Rectal smooth muscle tissue (tissue), 1 donor: ENCODE measurements around the gene SLC17A8.

ENCODE experiments used
- H3K27ac ChIP-seq: one replicate; pipeline ENCODE4 v1.7.0; 2013; ENCODE audit warnings: low read depth, low read length, inconsistent platforms
- H3K27me3 ChIP-seq: one replicate; pipeline ENCODE4 v1.7.0; 2013; ENCODE audit warnings: low read length; ENCODE audit not compliant: control insufficient read depth, insufficient read depth
- H3K36me3 ChIP-seq: one replicate; pipeline ENCODE4 v1.7.0; 2013; ENCODE audit warnings: low read length; ENCODE audit not compliant: control insufficient read depth, insufficient read depth
- H3K4me1 ChIP-seq: one replicate; pipeline ENCODE4 v1.7.0; 2013; ENCODE audit warnings: low read length; ENCODE audit not compliant: control insufficient read depth, insufficient read depth
- H3K4me3 ChIP-seq: one replicate; pipeline ENCODE4 v1.7.0; 2013; ENCODE audit warnings: low read length
- H3K9ac ChIP-seq: one replicate; pipeline ENCODE4 v1.7.0; 2013; ENCODE audit warnings: low read length

The SLC17A8 gene

DNA sequence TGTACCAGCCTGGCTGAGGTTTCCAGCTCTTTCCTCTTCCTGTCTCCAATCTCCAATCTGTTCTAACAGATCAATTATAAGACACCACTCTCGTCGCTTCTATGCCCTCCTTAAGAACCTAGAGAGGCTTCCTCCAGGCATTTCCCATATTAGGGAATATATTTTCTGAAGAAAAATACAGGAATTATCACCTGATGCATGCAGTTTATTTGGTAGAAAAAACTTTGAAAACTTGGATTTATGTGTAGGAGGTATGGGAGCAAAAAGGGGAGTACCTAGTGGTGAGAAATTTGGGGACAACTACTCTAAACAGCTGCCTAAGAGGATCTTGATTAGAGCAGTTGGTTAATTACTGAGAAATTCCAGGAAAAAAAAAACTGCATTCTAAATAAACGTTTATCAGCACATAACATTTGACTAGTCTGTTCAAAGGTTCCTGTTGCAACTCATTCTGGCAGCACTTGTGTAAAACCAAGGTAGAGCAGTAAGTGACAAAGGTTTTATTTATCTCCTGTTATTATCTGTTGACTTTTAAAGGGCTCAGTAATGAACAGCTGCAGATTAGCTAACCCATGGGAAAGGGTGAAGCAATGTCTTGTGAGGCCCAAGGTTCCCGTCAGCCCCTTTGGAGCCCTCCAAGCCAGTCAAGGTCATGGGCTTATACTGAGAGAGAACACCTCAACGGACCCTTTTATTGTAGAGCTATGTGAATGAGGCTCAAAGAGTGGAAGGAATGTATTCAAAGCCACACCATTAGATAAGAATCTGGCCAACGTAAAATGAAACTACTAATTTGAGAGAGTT, 80.4 kb downstream of the SLC17A8 start:
- Histone ChIP-seq H3K36me3 (no peaks in the 10 kb centered on the region), H3K27ac (no peak overlapping the region), H3K9ac (no peak overlapping the region), H3K4me3 (no peak overlapping the region), H3K4me1 (no peaks in the 10 kb centered on the region), H3K27me3 (no peaks in the 10 kb centered on the region)

DNA sequence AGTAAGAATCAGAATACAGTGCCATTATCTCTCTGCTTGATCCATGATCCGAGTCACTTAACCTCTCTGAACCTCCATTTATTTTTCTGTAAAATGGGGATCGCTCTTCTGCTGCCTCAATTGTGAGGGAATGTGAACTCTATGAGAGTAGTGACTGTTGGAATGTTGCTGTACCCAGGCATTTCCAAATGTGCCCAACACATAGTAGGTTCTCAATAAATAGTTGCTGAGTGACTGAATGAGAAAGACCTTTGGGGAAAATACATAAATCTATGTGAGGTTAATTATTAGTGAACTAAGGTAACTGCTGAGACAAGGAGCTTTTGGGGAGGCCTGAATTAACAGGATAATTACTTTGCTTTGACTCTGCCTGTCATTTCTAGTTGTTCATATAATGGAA, 82.9 kb downstream of the SLC17A8 start:
- no peaks in the 10 kb centered on the region for H3K27me3 ChIP-seq
- no peaks in the 10 kb centered on the region for H3K36me3 ChIP-seq
- no peak overlapping the region for H3K4me3 ChIP-seq
- H3K9ac ChIP-seq, result no peak overlapping the region
- H3K27ac ChIP-seq, result no peak overlapping the region
- no peaks in the 10 kb centered on the region for H3K4me1 ChIP-seq

DNA sequence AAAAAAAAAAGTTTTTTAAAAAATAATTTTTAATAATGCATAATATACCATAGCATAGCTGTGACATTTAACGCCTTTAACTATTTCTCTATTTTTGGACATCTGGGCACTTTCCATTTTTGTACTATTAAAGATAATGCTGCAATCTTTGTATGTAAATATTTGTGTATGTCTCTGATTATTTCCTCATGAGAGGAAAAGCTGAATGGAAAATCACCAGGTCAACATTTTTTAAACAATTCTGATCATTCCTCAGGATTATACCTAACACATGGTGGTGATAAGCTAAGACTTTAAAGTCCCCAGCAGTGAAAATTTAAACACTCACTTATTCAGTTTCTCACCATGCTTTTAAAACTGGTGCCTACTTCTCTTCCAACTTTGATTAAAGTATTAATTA, 85.5 kb downstream of the SLC17A8 start:
- no peaks in the 10 kb centered on the region for H3K27me3 ChIP-seq
- H3K4me3 ChIP-seq, result no peak overlapping the region
- H3K9ac ChIP-seq, result no peak overlapping the region
- no peak overlapping the region for H3K27ac ChIP-seq
- no peaks in the 10 kb centered on the region for H3K36me3 ChIP-seq
- H3K4me1 ChIP-seq, result no peaks in the 10 kb centered on the region

DNA sequence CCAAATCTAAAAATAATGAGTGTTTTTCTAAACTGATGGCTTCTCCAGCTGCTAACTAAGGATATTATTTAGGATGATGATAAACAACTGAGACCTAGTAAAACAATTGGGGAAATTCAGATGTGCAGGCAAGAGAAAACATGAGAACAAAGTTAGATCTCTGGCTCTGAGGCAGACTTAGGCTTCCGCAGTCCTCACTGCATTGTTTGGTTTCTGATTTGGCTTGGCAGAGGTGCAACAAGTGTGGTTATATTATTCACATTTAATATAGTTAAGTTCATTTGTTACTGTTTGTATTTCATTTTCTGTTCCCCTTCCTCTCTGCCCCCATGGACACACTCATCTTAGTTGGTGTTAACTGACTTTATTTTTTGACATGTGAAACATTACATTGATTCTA, 86.6 kb downstream of the SLC17A8 start:
- H3K4me1 ChIP-seq, result no peaks in the 10 kb centered on the region
- H3K4me3 ChIP-seq, result no peak overlapping the region
- no peak overlapping the region for H3K27ac ChIP-seq
- H3K36me3 ChIP-seq, result no peaks in the 10 kb centered on the region
- H3K9ac ChIP-seq, result no peak overlapping the region
- H3K27me3 ChIP-seq, result no peaks in the 10 kb centered on the region

DNA sequence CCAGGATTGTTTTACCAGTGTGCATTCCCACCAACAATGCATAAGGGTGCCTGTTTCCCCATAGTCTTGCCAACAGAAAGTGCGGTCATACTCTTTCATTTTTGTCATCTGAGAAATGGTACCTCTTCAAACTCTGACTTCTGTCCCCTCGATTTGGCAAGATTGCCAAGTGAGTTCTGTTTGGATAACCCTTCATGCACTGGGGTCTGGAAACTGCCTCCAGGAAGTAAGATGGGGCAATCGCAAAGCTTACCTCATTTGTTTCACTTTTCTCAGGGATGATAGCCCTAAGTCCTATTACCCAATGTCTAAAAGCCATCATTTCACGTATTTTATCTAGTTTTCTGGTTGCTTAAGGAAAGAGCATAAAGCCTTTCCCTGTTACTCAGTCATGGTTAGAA, 88.2 kb downstream of the SLC17A8 start:
- Histone ChIP-seq H3K9ac (no peak overlapping the region), H3K4me1 (peaks cover 2% of the 10 kb centered on the region), H3K27ac (no peak overlapping the region), H3K27me3 (no peaks in the 10 kb centered on the region), H3K4me3 (no peak overlapping the region), H3K36me3 (no peaks in the 10 kb centered on the region)

DNA sequence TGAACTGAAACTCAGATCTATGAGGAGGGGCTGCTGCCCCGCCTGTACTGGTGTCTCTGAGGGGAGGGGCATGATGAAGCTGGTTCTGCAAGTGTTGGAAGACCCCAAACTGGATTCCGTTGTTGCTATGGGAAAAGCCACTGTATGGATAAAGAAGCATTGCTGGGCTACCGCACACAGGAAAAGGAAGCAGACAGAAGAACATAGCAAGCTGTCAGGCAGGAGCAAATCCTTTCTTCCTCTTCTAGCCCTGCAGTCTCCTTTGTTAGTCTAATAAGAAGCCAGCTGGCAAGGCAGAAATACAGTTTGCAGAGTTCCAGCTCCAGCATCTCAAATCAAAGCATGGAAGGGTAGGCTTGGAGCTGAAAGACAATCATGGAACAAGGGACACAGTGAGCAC, 90.5 kb downstream of the SLC17A8 start:
- no peaks in the 10 kb centered on the region for H3K36me3 ChIP-seq
- no peaks in the 10 kb centered on the region for H3K27me3 ChIP-seq
- no peak overlapping the region for H3K4me3 ChIP-seq
- H3K4me1 ChIP-seq, result peaks cover 2% of the 10 kb centered on the region
- H3K27ac ChIP-seq, result no peak overlapping the region
- H3K9ac ChIP-seq, result no peak overlapping the region

DNA sequence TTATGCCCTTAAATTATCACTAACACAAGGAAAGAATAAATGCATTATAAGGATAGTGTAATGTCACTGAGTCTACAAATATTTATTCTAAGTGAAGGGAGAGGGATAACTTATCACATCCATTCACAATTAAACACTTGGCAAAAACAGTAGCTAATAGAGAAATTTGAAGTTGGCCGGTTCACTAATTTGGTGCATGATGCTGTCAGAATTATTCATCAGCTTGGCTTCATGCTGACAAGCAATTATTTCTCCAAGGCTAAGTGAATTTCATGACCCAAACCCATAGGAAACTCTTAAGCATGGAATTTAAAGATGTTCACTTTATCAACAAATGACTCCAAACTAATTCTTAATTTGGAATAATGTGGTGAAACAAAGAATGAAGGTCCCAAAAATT, 91.8 kb downstream of the SLC17A8 start:
- H3K27me3 ChIP-seq, result no peaks in the 10 kb centered on the region
- H3K9ac ChIP-seq, result no peak overlapping the region

DNA sequence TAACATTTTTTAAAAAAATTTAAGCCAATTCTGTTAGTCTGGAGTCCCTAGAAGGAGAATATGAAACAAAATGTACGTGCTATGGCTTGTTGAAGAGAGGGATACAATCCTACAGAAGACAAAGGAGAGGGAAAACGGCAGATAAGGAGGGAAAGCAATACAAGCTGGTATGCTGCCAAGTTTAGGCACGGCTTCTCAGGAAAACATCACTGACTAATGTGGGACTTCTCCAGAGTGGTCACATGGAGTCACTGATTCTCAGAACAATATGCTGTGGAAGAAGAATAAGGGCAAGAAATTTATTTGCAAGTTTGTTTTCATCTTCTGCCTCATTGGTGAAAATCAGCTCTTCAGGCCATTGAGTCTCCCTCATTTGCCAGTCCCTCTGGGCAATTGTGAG, 93.9 kb downstream of the SLC17A8 start:
- Histone ChIP-seq H3K27me3 (no peaks in the 10 kb centered on the region), H3K9ac (no peak overlapping the region), H3K4me1 (peaks cover 8% of the 10 kb centered on the region), H3K4me3 (no peak overlapping the region), H3K36me3 (no peaks in the 10 kb centered on the region), H3K27ac (no peak overlapping the region)

More for the DNA sequence above, 91.8 kb downstream of the SLC17A8 start:
- Histone ChIP-seq H3K4me1 (peaks cover 6% of the 10 kb centered on the region), H3K36me3 (no peaks in the 10 kb centered on the region), H3K27ac (no peak overlapping the region), H3K4me3 (no peak overlapping the region)

DNA sequence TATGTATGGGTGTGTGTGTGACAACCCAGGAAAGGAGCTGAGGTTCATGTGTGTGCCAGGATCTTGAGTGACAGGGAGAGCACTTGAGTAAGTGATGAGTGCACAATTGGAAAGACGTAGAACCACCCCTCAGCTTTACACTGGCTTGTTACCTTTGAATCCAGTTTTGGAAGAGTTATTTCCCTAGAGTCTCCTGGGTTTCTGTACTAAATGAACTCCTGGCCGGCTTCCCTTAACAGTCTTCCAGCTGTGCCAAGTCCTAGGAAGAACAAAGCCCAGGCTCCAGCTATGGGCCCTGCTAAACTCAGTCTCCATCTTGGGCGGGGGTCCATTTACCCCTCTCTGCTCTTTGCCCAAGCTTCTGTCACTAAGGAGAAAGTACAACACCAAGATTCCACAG, 97.1 kb downstream of the SLC17A8 start:
- Histone ChIP-seq H3K9ac (no peak overlapping the region), H3K4me1 (peaks cover 6% of the 10 kb centered on the region), H3K27ac (no peak overlapping the region), H3K27me3 (no peaks in the 10 kb centered on the region), H3K4me3 (no peak overlapping the region), H3K36me3 (no peaks in the 10 kb centered on the region)

DNA sequence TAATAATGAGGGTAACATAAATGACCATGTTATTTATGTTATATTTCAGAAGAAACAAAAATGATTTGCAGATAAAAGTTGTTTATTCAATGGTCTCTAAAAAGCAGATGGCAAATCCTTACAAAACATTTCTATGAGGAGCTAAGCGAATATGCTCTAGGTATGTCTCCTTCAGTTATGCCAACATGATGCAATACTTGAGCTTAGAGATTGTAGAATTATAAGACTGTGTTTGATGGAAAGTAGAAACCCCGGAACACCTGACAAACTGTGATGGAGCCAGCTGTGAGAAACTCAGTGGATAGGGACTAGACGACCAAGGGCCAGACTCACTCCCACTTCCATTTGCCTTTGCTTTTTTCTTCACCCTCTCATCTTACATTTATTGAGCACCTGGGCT, 99.0 kb downstream of the SLC17A8 start:
- Histone ChIP-seq H3K36me3 (no peaks in the 10 kb centered on the region), H3K9ac (no peak overlapping the region), H3K4me3 (no peak overlapping the region), H3K4me1 (peaks cover 9% of the 10 kb centered on the region), H3K27ac (no peak overlapping the region), H3K27me3 (no peaks in the 10 kb centered on the region)

DNA sequence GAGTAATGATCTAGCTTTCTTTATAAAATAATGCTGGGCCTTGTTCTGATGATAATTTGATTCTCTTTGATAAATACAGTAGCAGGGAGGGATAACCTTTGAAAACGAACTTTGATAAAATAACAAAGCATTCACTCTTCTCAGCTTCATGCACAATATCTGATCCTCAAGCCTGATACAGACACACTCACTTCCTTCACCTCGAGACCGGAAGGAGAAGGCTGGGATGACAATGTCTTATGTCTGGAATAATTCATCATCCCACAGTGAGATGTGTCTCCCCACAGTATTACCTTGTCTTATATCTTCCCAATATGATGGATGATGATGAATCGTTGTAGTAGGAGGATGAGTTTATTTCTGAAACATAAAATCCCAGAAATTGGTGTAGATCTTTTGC, 101.3 kb downstream of the SLC17A8 start:
- no peak overlapping the region for H3K27ac ChIP-seq
- H3K36me3 ChIP-seq, result no peaks in the 10 kb centered on the region
- no peaks in the 10 kb centered on the region for H3K27me3 ChIP-seq
- H3K4me3 ChIP-seq, result no peak overlapping the region
- peaks cover 12% of the 10 kb centered on the region for H3K4me1 ChIP-seq
- H3K9ac ChIP-seq, result no peak overlapping the region

DNA sequence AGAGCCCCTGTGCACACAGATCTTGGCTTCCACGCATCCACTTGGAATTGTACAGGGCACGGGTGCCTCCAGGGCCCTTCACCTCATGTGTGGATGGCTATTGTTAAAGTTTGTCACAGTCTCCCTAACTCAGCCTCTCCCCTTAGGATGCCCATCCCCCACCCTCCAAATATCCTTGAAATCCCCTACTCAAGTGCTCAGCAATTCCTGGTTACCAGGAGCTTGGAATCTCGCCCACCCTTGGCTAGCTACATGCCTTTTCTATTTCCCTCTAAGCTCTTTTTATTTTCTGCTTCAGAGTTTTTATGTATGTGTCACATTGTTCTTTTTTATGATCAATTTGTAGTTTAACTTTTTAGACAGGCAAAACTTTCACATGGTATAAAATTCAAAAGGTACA, 103.8 kb downstream of the SLC17A8 start:
- Histone ChIP-seq H3K4me1 (peaks cover 6% of the 10 kb centered on the region), H3K27me3 (no peaks in the 10 kb centered on the region), H3K36me3 (no peaks in the 10 kb centered on the region), H3K9ac (no peak overlapping the region), H3K27ac (no peak overlapping the region), H3K4me3 (no peak overlapping the region)

DNA sequence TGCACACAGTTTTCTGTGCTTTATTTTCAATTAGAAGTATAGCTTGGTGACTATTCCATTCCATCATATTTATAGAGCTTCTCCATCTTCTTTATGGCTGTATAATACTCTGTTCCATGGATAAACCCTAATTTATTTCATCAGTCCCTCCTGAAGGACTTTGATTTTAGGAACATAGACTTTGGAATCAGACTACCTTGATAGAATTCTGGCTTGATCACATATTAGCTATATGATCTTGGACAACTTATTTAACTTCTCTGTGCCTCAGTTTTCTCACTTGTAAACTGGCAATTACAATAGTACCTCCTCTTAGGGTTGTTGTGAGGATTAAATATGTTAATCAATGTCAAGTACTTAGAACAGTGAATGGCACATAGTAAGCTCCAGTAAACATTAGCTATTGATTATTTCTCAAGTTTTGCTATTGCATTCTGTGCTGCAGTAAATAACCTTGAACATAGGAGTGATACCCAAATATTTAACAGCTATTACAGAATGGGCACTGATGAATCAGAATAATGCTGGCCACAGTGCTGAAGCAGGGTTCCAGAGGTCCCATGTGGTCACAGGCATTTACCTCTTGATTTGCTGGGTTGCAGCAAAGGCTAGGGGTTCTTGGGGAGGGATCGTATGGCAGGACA, 104.6 kb downstream of the SLC17A8 start:
- no peak overlapping the region for H3K9ac ChIP-seq
- no peaks in the 10 kb centered on the region for H3K27me3 ChIP-seq
- H3K4me1 ChIP-seq, result peaks cover 6% of the 10 kb centered on the region
- no peak overlapping the region for H3K27ac ChIP-seq
- H3K36me3 ChIP-seq, result no peaks in the 10 kb centered on the region
- H3K4me3 ChIP-seq, result no peak overlapping the region
